CD4-positive, alpha-beta T cell treated with Interleukin-12 subunit alpha and Interleukin-12 subunit beta, for 1 hour (primary cell): ENCODE data around the gene ADAT3.

Source experiments
- DNase-seq: peaks from one replicate; pipeline ENCODE4 v3.0.0-alpha.2; 2020

Gene ADAT3

DNA sequence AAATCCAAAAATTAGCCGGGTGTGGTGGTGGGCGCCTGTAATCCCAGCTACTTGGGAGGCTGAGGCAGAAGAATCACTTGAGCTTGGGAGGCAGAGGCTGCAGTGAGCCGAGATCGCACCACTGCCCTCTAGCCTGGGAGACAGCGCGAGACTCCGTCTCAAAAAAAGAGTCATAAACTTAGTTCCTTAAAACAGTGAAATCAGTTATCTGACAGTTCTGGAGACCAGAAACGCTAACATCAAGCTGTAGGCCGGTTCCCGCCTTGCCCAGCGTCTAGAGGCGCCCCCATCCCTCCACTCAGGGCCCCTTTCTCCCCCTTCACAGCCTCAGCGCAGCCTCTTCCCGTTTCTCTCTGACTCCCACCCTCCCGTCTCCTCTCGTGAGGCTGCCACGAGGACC lies 11.9 kb downstream of the ADAT3 start:
- DNase-seq, result no peak

DNA sequence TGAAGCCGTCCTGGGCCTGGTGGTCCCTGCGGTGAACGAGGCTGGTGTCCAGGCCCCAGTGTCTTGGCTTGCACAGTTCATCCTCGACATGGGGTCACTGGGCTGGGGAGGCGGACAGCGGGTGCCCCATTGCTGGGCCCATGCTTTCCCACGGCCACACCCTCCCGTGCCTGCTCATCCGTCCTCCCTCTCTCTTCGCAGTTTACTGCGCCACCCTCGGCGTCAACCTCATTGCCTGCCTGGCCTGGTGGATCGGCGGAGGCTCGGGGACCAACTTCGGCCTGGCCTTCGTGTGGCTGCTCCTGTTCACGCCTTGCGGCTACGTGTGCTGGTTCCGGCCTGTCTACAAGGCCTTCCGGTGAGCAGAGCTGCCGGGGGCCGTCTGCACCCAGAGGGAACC lies 12.7 kb downstream of the ADAT3 start:
- DNase-seq, result no peak

DNA sequence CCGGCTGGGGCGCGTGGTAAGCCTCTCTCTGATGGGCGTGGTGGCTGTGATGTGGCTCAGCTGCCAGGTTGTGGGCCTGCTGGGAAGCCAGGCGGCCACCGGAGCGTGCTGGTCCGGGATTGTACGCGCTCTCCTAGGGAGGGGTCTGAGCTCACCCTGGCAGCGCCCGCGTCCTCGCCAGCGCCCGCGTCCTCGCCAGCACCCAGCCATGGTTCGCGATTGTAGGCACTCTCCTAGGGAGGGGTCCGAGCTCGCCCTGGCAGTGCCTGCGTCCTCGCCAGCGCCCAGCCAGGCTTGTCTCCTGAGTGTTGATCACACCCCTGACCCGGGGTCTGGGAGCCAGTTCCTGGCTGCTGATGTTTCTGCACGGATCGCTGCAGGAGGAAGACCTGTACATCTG lies 13.8 kb downstream of the ADAT3 start:
- no peak for DNase-seq

DNA sequence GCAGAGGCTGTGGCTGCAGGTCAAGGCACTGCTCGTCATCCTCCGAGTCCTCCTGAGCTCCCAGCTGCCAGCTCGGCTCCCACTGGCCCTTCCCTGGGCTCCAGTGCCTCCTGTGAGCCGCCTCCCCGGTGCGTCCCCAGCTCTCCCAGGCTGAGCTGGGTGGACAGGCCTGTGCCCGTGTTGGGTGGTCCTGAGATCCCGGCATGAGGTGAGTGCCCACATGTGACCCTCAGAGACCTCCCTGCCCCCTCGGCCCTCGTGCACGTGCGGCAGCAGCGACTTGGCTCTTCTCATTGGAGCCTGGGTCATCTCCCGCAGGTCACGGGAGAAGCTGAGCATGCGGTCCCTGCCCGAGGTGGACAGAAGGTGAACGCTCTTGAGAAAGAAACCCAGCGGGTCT lies 15.4 kb downstream of the ADAT3 start:
- DNase-seq, result no peak

DNA sequence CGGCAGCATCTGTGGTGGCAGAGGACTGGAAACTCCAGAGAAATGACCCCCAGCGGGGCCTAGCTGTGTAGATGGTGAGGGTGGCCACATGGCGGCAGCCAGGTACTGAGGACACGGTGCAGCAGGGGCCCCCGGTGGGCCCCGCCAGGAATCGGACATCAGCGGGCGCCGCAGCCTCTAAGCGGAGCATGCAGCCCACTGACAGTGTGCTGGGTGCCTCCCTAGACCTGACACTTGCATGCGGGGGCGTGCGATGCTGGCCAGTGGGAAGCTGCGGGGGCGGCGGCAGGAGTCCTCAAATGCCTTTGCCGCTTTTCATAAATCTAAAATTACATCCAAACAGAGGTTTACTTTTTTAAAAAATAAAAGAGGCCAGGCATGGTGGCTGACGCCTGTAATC lies 16.1 kb downstream of the ADAT3 start:
- DNase-seq, result no peak

DNA sequence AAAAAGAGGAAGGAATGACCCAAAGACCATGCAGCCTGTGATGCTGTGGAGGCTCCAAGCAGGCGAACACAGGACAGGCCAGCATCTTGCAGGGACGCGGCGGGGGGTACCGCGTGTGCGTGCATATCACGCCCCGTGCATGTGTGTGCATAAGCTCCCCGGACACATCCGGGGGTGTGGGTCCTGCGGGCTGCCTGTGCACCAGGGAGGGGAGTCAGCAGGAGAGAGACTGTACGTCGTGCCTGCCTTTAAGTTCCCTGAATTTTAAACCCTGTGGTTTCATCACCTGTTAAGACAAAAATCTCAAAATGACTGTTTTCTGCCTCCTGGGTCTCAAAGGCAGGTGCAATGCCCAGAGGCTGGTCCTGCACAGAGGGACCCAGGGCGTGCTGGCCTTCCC lies 16.6 kb downstream of the ADAT3 start:
- DNase-seq, result no peak

DNA sequence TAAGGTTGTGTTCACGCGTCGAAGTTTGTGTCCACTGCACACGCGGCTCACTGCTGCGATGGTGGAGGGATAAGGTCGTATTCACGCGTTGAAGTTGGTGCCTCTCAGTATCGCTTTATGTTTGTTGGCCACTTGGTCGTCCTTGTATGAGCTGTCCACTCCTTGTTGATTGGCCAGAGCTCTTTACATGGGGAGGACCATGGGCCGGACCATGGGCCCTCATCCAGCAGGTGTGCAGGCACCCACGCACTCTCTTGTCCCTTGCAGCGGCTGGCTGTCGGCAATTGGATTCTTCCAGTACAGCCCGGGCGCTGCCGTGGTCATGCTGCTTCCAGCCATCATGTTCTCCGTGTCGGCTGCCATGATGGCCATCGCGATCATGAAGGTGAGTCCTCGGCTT lies 17.6 kb downstream of the ADAT3 start:
- DNase-seq, result no peak

DNA sequence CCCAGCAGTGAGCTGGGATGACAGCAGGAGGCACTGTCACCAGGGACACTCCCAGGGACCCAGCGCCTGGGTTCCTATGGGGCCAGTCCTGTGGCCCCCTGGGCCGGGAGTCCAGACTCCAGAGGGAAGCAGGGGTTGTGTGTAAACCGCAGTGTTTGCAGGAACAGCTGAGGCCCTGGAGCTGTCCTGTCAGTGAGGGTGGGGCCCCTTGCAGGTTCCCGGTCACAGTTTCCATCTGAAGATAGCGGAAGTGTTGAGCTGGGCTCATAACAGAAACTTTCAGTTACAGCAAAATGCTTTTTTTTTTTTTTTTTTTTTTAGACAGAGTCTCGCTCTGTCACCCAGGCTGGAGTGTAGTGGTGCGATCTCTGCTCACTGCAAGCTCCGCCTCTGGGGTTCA lies 18.1 kb downstream of the ADAT3 start:
- DNase-seq, result peak; percentile 32

DNA sequence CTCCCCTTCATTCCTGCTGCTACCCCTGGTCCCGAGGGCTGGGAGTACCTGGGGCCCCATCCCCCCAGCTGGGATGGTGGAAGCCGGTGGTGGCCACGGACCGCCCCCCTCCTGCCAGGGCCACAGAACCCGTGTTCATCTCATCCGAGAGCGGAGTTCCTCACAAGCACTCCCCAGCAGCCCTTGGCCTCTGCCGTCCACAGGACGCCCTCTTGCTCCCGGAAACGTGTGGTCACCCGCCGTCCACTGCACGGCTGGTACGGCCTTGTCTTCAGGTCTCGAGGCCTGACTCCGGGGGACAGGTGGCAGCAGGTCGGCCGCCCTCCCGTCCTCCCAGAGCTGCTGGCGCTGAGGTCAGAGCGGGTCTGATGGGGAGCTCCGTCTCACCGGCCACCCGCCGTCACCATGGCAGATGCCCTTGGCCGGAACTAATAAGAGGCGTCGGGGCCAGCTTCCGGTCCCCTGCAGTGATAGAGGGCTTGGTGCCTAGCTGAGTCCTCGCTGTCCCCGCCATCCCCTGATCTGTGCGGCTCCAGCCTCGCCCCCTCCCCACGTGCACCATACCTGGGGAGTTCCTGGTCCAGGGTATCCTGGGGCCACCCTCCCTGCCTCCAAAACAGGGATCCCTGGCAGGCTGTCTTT lies 19.2 kb downstream of the ADAT3 start:
- DNase-seq, result no peak

DNA sequence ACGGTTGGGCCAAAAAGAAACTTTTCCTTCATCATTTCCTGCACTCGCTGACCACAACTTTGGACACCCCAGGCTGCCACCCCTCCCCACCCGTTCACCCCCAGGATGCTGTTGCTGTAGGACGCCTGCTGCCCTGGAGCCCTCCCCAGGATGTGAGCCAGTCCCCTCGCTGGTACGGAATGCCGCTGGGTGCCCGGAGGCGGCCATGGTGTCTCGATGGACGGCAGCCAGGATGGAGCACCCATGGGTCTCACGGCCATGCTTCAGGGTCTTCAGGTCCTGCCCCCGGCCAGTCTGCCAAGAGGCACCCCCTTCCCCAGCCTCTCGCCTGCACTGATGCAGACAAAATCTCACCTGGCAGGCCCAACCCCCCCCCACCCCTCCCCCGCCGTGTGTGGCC lies 20.3 kb downstream of the ADAT3 start:
- no peak for DNase-seq

DNA sequence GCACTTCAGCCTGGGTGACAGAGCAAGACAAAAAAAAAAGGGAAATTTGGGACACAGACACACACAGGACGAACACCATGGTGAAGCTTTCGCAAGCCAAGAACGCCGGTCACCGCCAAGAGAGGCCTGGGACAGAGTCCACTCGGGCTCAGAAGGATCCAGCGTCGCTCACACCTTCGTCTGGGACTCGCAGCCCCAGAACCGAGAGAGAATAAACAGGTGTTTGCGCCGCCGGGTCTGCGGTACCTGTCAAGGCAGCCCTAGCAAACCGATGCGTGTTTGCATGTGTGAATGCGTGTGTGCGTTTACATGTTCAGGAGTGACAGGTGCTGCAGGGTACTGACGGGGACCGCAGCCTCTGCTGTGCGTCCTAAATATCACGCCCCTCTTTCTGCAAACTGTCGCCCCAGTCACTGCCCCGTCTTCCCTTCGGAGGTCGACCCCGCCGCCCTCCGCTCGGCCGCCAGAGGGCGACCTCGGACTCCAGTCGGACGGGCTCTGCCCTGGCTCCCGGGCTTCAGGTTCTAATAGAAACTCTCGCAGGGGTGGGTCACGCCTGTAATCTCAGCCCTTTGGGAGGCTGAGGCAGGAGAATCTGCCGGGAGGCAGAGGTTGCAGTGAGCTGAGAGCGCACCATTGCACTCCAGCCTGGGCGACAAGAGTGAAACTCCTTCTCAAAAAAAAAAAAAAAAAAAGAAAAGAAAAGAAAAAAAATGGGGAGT lies 24.0 kb downstream of the ADAT3 start:
- DNase-seq, result peak; percentile 85

DNA sequence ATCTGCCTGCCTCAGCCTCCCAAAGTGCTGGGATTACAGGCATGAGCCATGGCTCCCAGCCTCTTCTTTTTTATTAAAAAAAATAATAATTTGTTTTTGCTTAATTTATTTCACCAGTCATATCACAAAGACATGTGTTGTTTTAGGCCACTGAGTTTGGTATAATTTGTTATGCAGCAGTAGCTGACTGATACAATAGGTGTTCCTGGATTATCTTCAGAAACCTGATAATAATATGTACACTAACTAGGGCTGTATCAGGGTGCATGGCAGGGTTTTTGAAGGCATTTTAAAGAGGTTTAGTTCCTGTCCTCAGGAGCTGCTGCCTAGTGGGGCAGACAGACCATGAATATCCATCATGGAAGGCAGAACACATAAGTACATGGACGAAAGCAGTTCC lies 26.2 kb downstream of the ADAT3 start:
- no peak for DNase-seq

DNA sequence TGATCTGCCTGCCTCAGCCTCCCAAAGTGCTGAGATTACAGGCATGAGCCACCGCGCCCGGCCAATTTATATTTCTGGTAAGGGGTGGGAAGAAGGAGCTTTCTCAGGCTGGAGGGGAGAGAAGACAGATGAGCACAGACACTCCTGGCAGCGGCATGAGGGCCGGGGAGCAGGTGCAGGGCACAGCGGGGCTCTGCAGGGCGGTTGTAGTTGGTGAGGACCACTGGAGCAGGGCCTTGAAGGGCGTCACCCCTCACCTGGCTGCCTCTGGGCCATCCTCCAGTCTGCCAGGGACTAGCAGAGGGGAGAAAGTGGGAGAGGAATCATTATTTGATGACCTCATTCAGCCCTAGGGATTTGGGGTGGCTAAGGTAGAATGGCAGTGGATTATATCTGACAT lies 27.2 kb downstream of the ADAT3 start:
- no peak for DNase-seq

DNA sequence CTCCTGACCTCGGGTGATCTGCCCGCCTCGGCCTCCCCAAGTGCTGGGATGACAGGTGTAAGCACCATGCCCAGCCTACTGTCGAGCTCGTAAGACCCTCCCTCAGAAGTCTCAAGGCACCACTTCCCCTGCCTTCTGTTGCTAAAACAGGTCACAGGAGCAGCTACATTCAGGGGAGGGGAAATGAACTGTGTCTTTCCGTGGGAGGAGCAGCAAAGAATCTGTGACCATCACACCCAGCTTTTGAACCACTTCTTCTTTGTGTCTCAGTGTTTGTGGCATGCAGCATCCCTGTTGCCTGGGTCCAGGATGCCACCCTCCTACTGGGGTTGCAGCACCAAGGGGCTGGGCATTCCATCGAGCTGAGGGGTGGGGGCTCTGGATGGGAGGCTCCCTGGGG lies 28.0 kb downstream of the ADAT3 start:
- DNase-seq, result no peak

DNA sequence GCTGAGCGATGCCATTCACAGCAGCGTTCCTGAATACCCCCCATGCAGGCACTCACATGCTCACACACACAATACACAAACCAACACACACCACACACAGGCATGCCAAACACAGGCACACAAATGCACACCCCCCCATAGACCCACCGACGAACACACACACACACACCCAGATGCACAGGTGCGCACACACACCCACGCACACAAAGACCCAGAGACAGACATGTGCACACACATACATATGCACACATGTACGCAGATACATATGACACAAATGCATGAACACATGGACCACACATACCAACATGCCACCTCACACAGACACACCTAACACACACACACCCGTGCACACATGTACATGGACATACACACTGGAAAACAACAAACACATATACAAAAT lies 28.7 kb downstream of the ADAT3 start:
- no peak for DNase-seq

DNA sequence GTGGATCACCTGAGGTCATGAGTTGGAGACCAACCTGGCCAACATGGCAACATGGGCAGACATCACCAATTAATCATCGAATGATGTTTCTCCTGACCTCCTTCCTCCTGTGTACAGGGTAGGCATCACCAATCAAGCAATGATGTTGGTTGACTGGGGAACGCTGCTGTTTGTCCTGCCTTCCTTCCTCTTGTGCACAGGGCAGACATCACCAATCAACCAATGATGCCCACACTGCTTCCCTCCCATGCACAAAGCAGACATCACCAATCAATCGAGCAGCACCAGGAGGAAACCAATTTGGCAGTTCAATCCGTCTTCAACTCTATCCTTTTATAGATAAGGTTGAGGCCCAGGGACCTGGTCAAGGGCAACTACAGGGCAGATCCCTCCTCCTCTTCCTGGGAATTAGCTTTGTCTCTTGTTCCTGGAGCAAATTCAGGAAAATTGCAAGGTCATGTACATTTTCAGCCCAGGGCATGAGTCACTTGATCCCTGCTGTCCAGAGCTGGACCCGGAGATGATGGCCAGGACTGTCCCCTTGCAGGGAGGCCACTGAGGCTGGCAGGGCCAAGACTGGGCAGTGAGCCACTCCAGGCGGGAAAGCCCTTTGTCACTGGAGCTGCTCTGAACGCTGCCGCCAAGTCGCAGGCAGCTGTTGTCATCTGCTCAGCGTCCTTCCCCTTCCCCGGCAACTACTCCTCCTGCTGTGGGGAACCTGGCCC lies 30.4 kb downstream of the ADAT3 start:
- DNase-seq, result peak; percentile 33

DNA sequence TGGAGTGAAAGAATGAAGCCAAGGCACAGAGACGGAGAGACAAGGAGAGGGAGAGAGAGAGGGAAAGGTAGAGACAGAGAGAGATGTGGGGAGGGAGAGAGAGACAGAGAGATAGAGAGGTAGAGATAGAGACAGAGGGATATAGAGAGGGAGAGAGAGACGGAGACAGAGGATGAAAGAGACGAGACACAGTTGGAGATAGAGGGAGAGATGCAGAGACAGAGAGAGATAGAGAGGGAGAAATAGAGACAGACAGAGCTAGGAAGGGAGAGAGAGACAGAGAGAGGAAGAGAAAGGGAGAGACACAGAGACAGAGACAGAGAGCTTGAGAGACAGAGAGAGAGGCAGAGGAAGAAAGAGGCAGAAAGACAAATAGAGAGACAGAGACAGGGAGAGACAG lies 31.2 kb downstream of the ADAT3 start:
- DNase-seq, result no peak

DNA sequence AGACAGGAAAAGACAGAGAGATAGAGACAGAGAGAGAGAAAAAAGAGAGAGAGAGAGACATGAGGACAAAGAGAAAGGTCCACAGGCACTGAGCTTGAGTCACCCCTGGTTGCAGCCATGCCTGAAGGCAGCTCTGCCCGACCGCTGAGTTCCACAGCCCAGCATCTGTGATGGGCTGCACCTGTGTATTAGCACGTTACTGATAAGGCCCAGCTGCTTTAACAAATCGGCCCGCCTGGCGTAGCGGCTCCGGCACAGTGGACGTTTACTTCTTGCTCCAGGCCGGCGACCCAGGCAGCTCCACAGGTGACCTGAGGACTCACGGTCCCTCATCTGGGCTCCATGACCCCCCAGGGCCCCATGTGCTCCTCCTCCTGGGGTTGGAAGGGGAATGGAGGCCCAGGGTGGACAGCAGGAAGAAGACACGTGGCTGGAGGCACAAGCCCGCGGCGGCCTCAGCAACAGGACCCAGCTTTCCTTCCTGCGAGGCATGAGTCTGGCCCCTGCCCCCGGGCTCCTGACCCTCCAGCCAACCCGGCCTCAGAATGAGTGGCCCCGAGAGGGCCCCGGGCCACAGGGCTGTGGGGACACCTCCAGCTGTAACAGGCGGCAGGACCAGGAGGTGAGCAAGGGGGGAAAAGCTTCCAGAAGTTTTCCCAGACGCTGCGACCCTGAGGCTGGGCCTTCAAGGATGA lies 31.9 kb downstream of the ADAT3 start:
- no peak for DNase-seq

DNA sequence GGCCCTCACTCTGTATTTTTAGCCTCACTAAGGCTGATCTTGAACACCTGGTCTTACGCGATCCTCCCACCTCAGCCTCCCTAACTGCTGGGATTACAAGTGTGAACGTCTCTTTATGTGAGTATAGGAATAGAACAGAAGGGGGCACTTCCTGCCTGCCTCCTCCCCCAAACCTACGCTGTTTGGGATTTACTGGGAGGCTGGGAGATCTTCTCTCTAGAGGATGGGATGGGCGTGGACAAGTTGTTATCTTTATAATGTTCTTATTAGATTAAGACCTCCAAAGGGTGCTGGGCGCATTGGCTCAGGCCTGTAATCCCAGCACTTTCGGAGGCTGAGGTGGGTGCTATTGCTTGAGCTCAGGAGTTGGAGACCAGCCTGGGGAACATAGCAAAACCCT lies 32.9 kb downstream of the ADAT3 start:
- DNase-seq, result no peak

DNA sequence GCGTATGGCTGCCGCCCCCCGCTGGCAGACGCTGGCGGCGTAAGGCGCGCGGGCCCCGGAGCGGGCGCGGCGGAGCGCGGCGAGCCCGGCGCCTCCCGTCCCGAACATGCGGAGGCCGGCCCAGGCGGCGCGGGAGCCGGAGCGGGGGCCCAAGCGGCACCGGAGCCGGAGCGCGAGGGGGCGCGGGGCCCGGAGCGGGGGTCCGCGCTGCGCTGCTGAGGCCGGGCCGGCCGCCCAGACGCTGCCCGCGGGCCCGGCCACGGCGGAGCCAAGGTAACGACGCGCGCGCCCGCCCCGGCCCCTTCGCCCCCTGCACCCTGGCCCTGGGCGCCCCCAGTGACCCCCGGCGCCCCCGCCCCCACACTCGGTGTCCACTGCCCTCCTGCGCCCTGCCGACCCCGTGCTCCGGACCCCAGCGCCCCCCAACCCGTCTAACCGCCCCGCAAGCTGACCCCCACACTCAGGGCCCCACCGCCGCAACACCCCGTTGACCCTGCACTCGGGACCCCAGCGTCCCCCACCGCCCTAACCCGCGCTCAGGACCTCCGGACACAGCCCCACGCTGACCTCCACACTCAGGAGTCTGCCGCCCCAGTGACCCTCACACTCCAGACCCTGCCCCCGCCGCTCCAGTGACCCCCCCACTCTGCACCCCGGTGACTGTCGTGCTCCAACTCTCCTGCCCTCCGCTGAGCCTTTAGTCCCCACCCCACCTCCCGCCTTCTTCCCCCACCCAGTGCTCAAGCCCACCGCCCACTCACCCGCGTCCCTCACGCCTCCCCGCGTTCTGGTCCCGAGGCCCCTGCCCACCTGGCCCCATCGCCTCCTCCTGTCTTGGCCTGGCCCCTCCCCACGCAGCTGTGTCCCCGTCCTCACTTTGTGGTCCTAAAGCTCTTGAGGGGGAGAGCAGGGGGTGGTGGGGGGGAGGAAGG lies 36.2 kb downstream of the ADAT3 start, which contains the start of gene CSNK1G2:
TSS of gene CSNK1G2 (plus strand) at position 27 of the 932 bp plus-strand sequence. CDS start 28,601 bp downstream, outside the sequence.
- no peak for DNase-seq

DNA sequence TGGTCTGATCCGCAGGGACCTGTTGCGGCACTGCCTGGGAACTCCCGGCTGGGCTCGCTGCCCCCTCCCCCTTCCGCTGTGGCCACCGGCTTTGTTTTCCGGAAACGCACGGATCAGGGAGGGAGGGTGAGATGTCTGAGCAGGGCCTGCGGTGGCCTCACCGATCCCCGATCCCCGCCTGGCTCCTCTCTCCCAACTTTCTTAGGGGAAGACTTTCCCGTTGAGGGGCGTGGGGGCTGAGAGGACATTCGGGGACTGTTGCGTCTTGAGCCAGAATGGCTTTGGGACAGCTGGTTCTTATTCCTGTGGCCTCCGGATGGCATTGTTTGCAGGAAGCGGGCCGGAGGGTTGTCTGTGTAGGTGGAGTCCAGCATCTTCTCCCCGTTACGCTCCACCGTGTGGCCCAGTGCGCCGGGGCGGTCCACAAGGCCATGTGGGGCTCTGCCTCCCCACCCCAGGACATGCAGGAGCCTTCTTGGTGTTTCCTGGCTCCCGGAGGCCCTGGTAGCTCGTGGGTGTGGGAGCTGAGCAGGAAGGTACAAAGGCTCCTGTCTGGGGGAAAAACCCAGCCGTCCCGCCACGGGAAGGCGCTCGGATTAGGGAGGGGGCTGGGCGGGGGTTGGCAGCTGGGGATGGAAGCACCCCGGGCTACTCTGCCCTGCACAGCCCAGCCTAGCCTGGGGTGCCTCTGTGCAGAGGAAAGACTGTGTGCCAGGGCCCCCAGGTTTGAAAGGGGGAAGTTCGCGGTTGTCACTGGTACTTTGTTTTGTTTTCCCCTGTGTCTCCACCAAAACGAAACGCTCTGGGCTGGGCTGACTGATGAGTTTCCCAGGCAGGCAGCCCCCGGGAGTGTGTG lies 37.1 kb downstream of the ADAT3 start:
- peak; percentile 88 for DNase-seq
